PFSK-1 (cell line): Measurements from ENCODE around the gene DYNC1H1.

ENCODE experiments used
- FOXP2 ChIP-seq: optimal IDR thresholded peaks from 2 replicates; pipeline ENCODE3; 2011; ENCODE audit warnings: borderline replicate concordance, control low read depth, inconsistent platforms; ENCODE audit not compliant: insufficient read depth; ENCODE audit errors: extremely low read length, extremely low read depth
- POLR2AphosphoS5 ChIP-seq: IDR thresholded peaks from 2 replicates; pipeline ENCODE4 v1.6.1; 2012; ENCODE audit warnings: low read depth, mild to moderate bottlenecking, control low read depth, low read length, moderate library complexity
- SIN3A ChIP-seq: IDR thresholded peaks from 2 replicates; pipeline ENCODE4 v1.6.1; 2012; ENCODE audit warnings: mild to moderate bottlenecking, low read length, moderate library complexity, borderline replicate concordance; ENCODE audit not compliant: insufficient read depth
- TAF1 ChIP-seq: IDR thresholded peaks from 2 replicates; pipeline ENCODE4 v1.6.1; 2012; ENCODE audit warnings: low read length, control low read depth, borderline replicate concordance; ENCODE audit not compliant: insufficient read depth
- TF ChIP-seq, protein P1 (sequence below), 2 experiments: IDR thresholded peaks; 2 replicates each; pipeline versions ENCODE4 v1.6.1 to v1.8.0; 2011 to 2012; ENCODE audit warnings: low read depth in 2 of 2, low read length in 2 of 2, control low read depth in 1 of 2, inconsistent platforms in 1 of 2, mild to moderate bottlenecking in 1 of 2, moderate library complexity in 1 of 2; ENCODE audit not compliant: insufficient read depth in 1 of 2

The DYNC1H1 gene

DNA sequence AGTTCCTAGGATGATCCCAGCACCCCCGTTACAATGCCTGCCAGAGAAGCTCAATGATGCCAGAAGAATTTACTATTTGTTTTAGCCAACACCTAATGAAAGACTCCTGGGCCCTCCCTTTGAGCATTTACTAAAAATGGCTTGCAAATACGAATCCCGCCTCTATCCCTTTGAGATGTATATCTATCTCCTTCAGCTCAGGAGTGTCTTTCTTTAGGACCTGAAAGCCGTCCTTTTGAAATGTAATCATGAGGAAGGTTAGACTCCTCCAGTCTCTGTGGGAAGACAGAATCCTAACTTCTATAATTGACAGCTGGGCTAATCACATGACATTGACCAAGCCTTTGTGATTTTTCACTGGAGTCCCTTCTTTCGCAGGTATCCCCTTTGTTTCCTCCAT lies 19.2 kb upstream of the DYNC1H1 start:
- TF ChIP-seq TAF1 (no peak), POLR2AphosphoS5 (no peak), FOXP2 (no peak), SIN3A (no peak)
- TF ChIP-seq, protein P1, sequence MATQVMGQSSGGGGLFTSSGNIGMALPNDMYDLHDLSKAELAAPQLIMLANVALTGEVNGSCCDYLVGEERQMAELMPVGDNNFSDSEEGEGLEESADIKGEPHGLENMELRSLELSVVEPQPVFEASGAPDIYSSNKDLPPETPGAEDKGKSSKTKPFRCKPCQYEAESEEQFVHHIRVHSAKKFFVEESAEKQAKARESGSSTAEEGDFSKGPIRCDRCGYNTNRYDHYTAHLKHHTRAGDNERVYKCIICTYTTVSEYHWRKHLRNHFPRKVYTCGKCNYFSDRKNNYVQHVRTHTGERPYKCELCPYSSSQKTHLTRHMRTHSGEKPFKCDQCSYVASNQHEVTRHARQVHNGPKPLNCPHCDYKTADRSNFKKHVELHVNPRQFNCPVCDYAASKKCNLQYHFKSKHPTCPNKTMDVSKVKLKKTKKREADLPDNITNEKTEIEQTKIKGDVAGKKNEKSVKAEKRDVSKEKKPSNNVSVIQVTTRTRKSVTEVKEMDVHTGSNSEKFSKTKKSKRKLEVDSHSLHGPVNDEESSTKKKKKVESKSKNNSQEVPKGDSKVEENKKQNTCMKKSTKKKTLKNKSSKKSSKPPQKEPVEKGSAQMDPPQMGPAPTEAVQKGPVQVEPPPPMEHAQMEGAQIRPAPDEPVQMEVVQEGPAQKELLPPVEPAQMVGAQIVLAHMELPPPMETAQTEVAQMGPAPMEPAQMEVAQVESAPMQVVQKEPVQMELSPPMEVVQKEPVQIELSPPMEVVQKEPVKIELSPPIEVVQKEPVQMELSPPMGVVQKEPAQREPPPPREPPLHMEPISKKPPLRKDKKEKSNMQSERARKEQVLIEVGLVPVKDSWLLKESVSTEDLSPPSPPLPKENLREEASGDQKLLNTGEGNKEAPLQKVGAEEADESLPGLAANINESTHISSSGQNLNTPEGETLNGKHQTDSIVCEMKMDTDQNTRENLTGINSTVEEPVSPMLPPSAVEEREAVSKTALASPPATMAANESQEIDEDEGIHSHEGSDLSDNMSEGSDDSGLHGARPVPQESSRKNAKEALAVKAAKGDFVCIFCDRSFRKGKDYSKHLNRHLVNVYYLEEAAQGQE (IDR thresholded peaks at IDR 0.05; ENCODE audit: insufficient read depth in 1 of 2, low read depth in 2 of 2, low read length in 2 of 2) = no peak

DNA sequence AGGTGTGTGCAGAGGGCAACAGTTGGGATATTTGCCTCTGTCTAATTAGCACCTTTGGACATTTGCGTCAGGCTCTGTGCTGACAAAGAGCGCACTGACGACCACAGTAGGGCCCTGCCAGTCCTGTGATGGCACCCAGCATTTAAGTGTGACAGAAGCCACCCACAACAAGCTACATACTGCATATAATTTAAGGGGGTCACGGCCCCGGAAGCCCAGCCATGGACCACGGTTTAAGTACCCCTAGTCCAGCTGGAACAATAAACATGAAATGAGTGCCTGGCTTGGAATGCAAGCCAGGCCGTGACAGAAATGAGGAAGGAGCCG lies 16.8 kb upstream of the DYNC1H1 start:
- TF ChIP-seq POLR2AphosphoS5 (no peak), FOXP2 (no peak), TAF1 (no peak), SIN3A (no peak)
- TF ChIP-seq, protein P1 (IDR thresholded peaks at IDR 0.05; ENCODE audit: insufficient read depth in 1 of 2, low read depth in 2 of 2, low read length in 2 of 2) = no peak

DNA sequence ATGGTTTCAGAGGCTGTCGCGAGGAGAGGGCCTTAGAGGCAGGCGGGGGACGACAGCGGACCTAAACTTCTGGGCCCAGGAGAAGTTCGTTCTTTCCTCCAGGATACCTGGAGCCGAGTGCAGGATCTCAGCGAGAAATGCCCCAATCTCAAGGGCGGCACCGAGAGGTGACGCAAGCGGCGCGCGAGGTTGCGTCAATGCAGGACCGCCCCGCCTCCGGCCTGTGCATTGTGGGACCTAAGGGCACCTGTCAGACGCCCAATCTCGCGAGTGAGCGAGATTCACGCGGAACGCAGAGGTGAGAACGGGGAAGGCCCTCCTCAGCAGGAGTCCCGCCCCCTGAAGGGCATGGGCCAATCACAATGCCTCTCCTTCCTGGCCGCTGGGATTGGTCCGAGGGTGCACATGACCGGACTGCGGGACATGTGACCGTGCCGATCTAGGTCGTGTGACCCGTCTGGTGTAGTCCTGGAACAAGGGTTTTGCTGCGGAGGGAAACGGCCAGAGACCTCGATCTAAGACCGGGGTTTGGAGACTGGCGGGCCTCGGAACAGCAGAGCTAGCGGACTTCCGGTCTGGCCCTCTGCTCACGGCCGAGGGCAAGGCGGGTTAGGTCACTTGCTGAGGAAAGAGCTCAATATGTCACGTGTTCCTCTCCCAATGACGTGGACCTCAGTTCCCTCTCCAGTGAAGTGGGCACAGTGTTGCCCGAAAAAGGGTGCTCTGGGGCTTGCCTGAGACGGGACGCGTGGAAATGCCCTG lies 16.3 kb upstream of the DYNC1H1 start:
- TF ChIP-seq FOXP2 = no peak
- TF ChIP-seq TAF1 = 0 out of 2 replicates have a peak, but pooled peaks have one; percentile 6
- TF ChIP-seq POLR2AphosphoS5 = peak; percentile 85

DNA sequence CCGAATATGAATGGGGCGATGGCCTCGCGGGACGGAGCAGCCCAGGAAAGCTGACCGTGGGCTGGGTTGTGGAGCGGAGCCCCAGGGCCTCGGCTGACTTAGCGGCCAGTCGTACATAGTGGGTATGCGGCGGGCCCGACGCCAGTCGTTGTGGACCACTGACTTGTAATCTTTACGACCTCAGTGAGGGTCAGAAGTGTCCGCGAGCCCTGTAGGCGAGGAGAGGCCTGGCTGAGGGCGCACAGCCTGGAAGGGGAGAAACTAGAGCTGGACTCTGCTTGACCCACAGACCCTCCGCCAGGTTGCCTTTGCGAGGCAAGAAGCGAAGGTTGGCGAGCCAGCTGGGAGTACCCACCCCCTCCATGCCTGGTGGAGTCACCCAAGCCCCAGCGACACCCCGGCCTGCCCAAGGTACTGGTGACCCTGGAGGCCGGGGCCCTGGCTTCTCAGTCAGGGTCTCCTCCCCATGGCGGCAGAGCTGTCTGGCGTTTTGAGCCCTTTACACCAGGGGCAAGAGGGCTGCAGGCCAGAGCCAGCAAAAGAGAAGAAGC lies 15.6 kb upstream of the DYNC1H1 start:
- no peak for TF ChIP-seq FOXP2
- peak; percentile 7; the same call in 1 of the 2 replicates for TF ChIP-seq POLR2AphosphoS5

DNA sequence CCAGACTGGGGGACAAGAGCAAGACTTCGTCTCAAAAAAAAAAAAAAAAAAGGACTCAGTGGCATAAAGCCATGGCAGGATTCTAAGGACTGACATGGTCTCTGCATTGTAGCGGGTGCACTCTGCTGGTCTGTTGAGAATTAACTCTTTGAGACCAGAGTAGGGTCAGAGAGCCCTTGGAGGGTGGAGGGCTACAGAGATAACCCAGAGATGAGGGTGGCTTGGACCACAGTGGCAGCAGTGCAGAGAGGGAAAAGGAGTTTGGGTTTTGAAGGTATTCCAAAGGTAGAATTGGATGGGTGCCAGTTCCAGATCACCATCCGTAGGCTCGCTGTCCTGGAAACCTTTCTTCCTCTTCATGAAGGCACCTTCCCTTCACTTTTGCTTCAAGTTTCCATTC lies 14.3 kb upstream of the DYNC1H1 start:
- TF ChIP-seq, protein P1 (IDR thresholded peaks at IDR 0.05; ENCODE audit: insufficient read depth in 1 of 2, low read depth in 2 of 2, low read length in 2 of 2) = no peak
- TF ChIP-seq POLR2AphosphoS5 = no peak
- TF ChIP-seq SIN3A = no peak
- TF ChIP-seq TAF1 = no peak
- no peak for TF ChIP-seq FOXP2

DNA sequence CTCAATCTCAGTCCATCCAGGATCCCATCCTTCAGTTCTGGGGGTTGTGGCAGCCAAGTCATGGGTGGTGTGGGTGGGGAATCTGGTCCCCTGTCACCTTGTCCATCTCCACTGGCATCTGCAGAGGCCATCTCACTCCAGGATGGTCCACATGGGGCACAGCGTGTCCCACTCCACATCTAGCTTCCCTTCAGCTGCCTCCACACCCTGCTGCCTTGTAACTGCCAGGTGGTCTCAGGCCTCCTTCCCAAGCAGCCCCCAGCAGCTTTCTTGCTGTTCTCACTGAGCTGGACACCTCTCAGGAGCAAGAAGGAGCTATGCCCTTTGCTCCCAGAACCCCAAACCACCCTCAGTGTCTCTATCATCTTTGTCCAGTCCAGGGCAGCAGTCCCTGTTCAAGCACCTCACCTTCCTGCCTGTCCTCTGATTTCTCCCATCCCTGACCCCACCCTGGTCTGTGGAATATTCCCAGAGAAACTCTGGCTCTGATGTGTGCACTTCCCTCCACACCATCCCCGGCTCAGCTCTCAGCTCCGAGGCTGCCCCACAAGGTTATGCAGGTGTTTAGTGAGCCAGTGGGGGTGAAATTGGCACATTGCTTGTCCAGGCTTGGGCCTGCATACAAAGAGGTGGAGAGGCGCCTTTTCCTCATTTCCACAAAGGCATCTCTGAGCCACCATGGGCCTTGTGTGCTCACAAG lies 13.7 kb upstream of the DYNC1H1 start:
- no peak for TF ChIP-seq POLR2AphosphoS5
- TF ChIP-seq FOXP2 = no peak
- TF ChIP-seq SIN3A = no peak
- TF ChIP-seq, protein P1 (IDR thresholded peaks at IDR 0.05; ENCODE audit: insufficient read depth in 1 of 2, low read depth in 2 of 2, low read length in 2 of 2) = no peak
- TF ChIP-seq TAF1 = no peak
